GM18499 (cell line): ENCODE data around the gene ATP1A1.

Experiments used
- ATAC-seq: cut with Tn5 transposase; IDR thresholded peaks from one replicate; pipeline ENCODE4 v1.9.1; 2021; ENCODE audit warnings: moderate number of reproducible peaks; ENCODE audit not compliant: insufficient read depth, unreplicated experiment

ATP1A1 gene

GRCh38 chr1:116343019-116343418 lies 30.0 kb upstream of the ATP1A1 start:
- no peak for ATAC-seq

- ATAC-seq, result no peak
Observed at GRCh38 chr1:116345011-116345410, 28.0 kb upstream of the ATP1A1 start.

- ATAC-seq, result no peak
Observed at GRCh38 chr1:116345843-116346242, 27.2 kb upstream of the ATP1A1 start.

- ATAC-seq, result no peak
Observed at GRCh38 chr1:116346943-116347673, 25.9 kb upstream of the ATP1A1 start.

DNA sequence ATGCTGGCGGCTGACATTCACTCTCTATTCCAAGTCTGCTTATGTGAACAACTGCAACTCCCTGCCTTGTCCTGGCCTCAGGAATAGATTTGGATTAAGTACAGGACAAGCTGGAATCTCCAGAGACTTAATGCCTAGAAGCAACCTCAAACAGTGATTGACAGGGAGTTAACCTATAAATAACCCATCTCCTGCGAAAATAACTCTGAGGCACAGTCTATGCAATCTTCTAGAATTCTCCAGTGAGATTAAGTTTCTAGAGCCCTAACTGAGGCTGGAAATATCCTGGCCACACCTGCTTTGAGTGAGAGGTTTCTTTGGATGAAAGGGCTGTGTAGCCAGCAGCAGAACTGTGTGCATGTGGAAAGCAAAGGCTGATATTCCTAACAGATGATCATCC lies 25.3 kb upstream of the ATP1A1 start:
- no peak for ATAC-seq

- no peak for ATAC-seq
Observed at GRCh38 chr1:116350097-116350645, 22.9 kb upstream of the ATP1A1 start.

GRCh38 chr1:116351914-116352313 lies 21.1 kb upstream of the ATP1A1 start:
- ATAC-seq, result no peak

DNA sequence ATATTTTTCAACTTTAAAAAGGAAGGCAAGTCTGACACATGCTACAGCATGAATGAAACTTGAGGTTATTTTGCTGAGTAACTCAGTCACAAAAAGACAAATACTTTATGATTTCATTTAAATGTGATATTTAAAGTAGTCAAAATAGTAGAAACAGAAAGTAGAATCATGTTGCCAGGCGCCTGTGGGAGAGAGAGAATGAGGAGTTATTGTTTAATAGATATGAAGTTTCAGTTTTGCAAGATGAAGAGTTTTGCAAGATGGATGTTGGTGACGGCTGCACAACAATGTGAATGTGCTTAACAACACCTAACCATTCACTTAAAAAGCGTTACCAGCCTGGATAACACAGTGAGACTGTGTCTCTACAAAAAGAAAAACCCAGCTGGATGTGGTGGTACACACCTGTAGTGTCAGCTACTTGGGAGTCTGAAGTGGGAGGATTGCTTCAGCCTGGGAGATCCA lies 20.7 kb upstream of the ATP1A1 start:
- ATAC-seq, result no peak

DNA sequence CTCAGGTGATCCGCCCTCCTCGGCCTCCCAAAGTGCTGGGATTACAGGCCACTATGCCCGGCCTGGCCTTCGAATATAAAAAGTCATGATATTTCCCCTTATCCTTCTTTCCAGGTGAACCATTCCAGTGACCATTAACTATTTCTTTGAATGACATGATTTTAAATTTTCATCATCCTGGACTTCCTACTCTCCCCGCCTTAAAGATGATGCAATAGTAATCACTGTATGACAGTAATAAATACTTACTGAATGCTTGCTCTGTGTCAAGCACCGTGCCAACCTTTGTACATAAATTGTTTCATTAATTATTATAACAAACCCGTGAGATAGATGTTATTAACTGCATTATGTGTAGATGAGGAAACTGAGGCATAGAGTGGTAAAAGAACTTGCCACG lies 19.9 kb upstream of the ATP1A1 start:
- ATAC-seq, result no peak

DNA sequence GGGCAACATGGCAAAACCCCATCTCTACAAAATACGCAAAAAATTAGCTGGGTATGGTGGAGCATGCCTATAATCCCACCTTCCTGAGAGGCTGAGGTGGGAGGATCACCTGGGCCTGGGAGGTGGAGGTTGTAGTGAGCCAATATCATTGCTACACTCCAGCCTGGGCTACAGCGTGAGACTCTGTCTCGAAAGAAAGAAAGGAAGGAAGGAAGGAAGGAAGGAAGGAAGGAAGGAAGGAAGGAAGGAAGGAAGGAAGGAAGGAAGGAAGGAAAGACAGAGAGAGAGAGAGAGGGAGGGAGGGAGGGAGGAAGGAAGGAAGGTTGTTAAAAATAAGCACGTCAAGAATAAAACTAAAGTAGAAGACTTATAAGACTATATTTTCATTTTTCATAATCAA lies 17.0 kb upstream of the ATP1A1 start:
- no peak for ATAC-seq

- ATAC-seq, result no peak
Observed at GRCh38 chr1:116356673-116357072, 16.4 kb upstream of the ATP1A1 start.

GRCh38 chr1:116357487-116357886 lies 15.6 kb upstream of the ATP1A1 start:
- no peak for ATAC-seq

GRCh38 chr1:116359060-116359830 lies 13.8 kb upstream of the ATP1A1 start:
- ATAC-seq, result no peak

DNA sequence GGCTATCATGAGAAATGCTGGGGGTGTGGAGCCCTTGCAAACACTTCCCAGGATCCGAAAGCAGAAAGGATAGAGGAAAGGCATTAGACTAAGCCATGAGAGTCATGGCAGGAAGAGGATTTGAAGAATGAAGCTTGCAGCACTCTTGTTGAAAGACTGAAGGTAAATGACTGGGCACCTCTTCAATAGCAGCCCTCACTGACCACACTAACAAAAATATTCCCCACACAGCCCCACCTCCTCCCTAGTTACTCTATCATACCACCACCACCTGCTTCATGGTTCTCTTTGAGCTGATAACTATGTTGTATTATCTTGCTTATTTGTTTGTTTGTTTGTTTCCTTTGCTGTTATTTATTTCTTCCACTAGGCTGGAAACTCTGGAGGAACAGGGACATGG lies 13.2 kb upstream of the ATP1A1 start:
- ATAC-seq, result no peak

DNA sequence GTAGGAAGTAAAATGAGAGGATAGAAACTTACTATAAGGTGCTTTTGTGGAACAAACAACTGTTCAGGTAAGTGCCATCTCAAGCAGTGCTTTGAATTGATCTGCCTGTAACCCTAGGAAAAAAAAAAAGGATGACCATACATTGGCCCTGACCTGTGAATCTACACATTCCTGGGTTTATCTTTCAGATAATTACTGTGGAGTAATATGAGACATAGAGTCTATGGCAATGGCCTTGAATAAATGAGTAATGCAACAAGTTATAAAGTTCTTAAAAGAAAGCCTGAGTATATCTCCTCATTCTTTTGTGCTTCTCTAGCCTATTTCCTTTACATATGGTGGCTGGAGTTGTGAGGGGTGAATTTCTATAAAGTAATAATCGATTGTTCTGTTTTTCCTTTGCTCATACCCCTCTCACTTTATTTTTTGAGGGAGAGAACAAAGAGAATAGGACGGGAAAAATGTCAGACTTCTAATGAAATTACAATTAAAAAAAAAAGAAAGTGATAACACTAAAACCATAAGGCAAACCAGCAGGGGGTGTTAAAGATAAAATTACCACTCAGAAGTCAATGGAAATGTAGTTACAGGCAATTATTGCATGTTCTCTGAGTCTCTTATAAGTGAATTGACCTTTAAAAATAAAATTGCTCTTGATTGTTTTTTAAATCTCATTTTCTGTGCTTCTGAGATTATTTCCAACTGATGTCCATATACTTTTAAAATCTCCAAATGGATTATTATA lies 12.4 kb upstream of the ATP1A1 start:
- ATAC-seq, result no peak

GRCh38 chr1:116361648-116362047 lies 11.4 kb upstream of the ATP1A1 start:
- no peak for ATAC-seq

GRCh38 chr1:116362050-116362449 lies 11.0 kb upstream of the ATP1A1 start:
- no peak for ATAC-seq

DNA sequence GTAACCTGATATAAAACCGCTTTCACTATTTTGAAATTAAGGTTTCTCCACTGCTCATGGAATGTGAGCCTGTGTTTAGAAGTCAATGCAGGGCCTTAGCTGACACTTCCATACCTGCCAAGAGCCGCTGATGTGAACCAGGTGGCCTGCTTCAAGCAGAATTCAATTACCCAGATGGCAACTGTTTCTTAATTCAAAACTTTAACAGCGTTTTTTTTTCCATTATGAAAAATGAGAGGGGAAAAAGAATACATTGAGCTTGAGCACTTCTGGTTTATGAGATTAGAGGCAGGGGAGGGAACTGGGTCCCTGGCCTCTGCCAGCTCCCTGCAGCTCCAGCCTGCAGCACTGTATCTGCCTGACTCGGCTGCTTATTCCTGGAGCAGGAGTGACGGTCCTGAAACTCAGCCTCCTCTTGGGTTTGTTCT lies 7.7 kb upstream of the ATP1A1 start:
- ATAC-seq, result no peak

GRCh38 chr1:116365857-116366256 lies 7.2 kb upstream of the ATP1A1 start:
- no peak for ATAC-seq

GRCh38 chr1:116367256-116367945 lies 5.6 kb upstream of the ATP1A1 start:
- no peak for ATAC-seq
